Astrocyte (in vitro differentiated cells and primary cell): ENCODE results near the gene KLC3. TPM values are rescaled to one million over a fixed set of nuclear protein-coding genes. Genes with fewer than 3 reads are reported as not detected.
A peak's percentile ranks its signal among the peaks of the same experiment; 100 is the strongest.

Source experiments
- DNase-seq: peaks from one replicate; pipeline ENCODE4 v3.0.0-alpha.2; 2010; ENCODE audit warnings: low read depth
- FAIRE-seq: peaks from 2 replicates; lab custom pipeline; 2011; peaks lifted over from hg19 to GRCh38; lab: Jason Lieb, UNC
- H2AFZ ChIP-seq: 2 replicates; pipeline ENCODE4 v1.6.0; 2012; ENCODE audit warnings: low read depth, low read length, inconsistent platforms
- H3K27ac ChIP-seq: 2 replicates; pipeline ENCODE4 v1.5.1; 2011; ENCODE audit warnings: low read depth, low read length, inconsistent platforms
- H3K27me3 ChIP-seq: 2 replicates; pipeline ENCODE4 v1.6.0; 2011; ENCODE audit warnings: low read length, inconsistent platforms; ENCODE audit not compliant: insufficient read depth
- H3K36me3 ChIP-seq: 2 replicates; pipeline ENCODE4 v1.5.1; 2011; ENCODE audit warnings: low read length, inconsistent platforms; ENCODE audit not compliant: insufficient read depth
- H3K4me1 ChIP-seq: 2 replicates; pipeline ENCODE4 v1.5.1; 2011; ENCODE audit warnings: low read length, inconsistent platforms; ENCODE audit not compliant: insufficient read depth
- H3K4me2 ChIP-seq: 2 replicates; pipeline ENCODE4 v1.6.0; 2012; ENCODE audit warnings: low read length, inconsistent platforms
- H3K4me3 ChIP-seq: 2 replicates; pipeline ENCODE4 v1.5.1; 2011; ENCODE audit warnings: low read depth, mild to moderate bottlenecking, low read length, inconsistent platforms; ENCODE audit not compliant: insufficient read depth
- H3K79me2 ChIP-seq: 2 replicates; pipeline ENCODE4 v1.6.0; 2012; ENCODE audit warnings: mild to moderate bottlenecking, low read length, inconsistent platforms; ENCODE audit not compliant: insufficient read depth
- H3K9ac ChIP-seq: 2 replicates; pipeline ENCODE4 v1.6.0; 2012; ENCODE audit warnings: mild to moderate bottlenecking, low read length, inconsistent platforms
- H3K9me3 ChIP-seq: 2 replicates; pipeline ENCODE4 v1.5.1; 2012; ENCODE audit warnings: low read depth, mild to moderate bottlenecking, low read length, inconsistent platforms; ENCODE audit not compliant: insufficient read depth
- H4K20me1 ChIP-seq: 2 replicates; pipeline ENCODE4 v1.6.0; 2012; ENCODE audit warnings: low read length, inconsistent platforms; ENCODE audit not compliant: insufficient read depth
- H3K27ac Mint-ChIP-seq: one replicate; pipeline ENCODE4 v1.8.0; 2021; ENCODE audit warnings: mild to moderate bottlenecking, mixed read lengths; ENCODE audit not compliant: unreplicated experiment
- H3K27me3 Mint-ChIP-seq: one replicate; pipeline ENCODE4 v1.8.0; 2021; ENCODE audit warnings: low read depth, mixed read lengths; ENCODE audit not compliant: unreplicated experiment
- H3K36me3 Mint-ChIP-seq: one replicate; pipeline ENCODE4 v1.8.0; 2021; ENCODE audit warnings: low read depth, mixed read lengths; ENCODE audit not compliant: unreplicated experiment
- H3K4me1 Mint-ChIP-seq: one replicate; pipeline ENCODE4 v1.8.0; 2021; ENCODE audit warnings: low read depth, mixed read lengths; ENCODE audit not compliant: unreplicated experiment
- H3K4me3 Mint-ChIP-seq: one replicate; pipeline ENCODE4 v1.8.0; 2021; ENCODE audit warnings: mild to moderate bottlenecking, moderate library complexity, mixed read lengths; ENCODE audit not compliant: unreplicated experiment
- H3K9me3 Mint-ChIP-seq: one replicate; pipeline ENCODE4 v1.8.0; 2021; ENCODE audit warnings: mild to moderate bottlenecking, mixed read lengths; ENCODE audit not compliant: unreplicated experiment
- EZH2 ChIP-seq: IDR thresholded peaks from 2 replicates; pipeline ENCODE4 v1.6.1; 2012; ENCODE audit warnings: mild to moderate bottlenecking, low read length, inconsistent platforms; ENCODE audit not compliant: insufficient read depth
- total RNA-seq: library from RNA; stranded (reverse); gene quantifications from 2 replicates; pipeline ENCODE4 v1.2.1, GENCODE V29; 2021
- TF ChIP-seq, protein P1 (sequence below): IDR thresholded peaks from 2 replicates; pipeline ENCODE4 v1.5.1; 2011; ENCODE audit warnings: low read depth, mild to moderate bottlenecking, inconsistent platforms, low read length, moderate library complexity; ENCODE audit not compliant: insufficient read depth

Gene KLC3
- total RNA-seq, 1 donor from 2014 or later: 1.2 TPM

GRCh38 chr19:45362291-45362690, 21.7 kb downstream of the KLC3 start:
- Mint-ChIP-seq H3K9me3 (no peaks in the 10 kb centered on the region), H3K4me1 (no peaks in the 10 kb centered on the region), H3K27me3 (no peaks in the 10 kb centered on the region), H3K4me3 (peak overlapping the region; percentile 50), H3K27ac (no peak overlapping the region), H3K36me3 (peaks cover 28% of the 10 kb centered on the region)
- Histone ChIP-seq H3K36me3 (no peaks in the 10 kb centered on the region), H3K27me3 (no peaks in the 10 kb centered on the region), H3K9ac (no peak overlapping the region), H3K4me3 (no peak overlapping the region), H3K79me2 (peaks cover 4% of the 10 kb centered on the region), H3K4me2 (no peak overlapping the region), H3K27ac (no peak overlapping the region), H3K4me1 (no peaks in the 10 kb centered on the region), H4K20me1 (peaks cover 26% of the 10 kb centered on the region), H3K9me3 (no peaks in the 10 kb centered on the region), H2AFZ (no peak overlapping the region)
- DNase-seq (no peak), FAIRE-seq (no peak)
- TF ChIP-seq EZH2: no peak
- TF ChIP-seq, protein P1, sequence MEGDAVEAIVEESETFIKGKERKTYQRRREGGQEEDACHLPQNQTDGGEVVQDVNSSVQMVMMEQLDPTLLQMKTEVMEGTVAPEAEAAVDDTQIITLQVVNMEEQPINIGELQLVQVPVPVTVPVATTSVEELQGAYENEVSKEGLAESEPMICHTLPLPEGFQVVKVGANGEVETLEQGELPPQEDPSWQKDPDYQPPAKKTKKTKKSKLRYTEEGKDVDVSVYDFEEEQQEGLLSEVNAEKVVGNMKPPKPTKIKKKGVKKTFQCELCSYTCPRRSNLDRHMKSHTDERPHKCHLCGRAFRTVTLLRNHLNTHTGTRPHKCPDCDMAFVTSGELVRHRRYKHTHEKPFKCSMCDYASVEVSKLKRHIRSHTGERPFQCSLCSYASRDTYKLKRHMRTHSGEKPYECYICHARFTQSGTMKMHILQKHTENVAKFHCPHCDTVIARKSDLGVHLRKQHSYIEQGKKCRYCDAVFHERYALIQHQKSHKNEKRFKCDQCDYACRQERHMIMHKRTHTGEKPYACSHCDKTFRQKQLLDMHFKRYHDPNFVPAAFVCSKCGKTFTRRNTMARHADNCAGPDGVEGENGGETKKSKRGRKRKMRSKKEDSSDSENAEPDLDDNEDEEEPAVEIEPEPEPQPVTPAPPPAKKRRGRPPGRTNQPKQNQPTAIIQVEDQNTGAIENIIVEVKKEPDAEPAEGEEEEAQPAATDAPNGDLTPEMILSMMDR: no peak

DNA sequence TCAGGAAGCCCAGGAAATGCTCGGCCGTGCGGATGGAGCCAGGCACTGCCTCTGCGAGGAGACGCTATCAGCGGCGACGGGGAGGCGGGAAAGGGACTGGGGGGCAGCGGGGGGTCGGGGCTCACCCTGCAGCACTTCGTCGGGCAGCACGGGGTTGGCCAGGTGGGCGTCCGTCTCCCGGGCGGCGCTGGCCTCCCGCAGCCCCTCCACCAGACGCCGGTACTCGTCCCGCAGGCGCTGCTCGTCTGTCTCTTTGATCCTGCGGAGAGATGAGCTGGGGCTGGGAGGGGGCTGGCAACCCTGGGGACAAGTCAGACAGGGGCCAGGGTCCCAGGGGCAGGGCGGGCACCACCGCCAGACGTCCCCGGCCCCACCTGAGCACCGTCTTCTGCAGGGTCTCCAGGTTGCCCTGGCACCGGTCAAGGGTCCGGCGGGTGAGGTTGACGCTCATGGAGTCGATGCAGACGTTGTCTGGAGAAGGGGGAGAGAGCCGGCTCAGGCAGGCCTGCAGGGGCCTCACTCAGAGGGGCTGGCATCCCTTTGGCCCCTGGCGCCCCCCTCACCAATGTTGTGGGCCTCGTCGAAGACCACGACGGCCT, 23.4 kb downstream of the KLC3 start:
- Histone ChIP-seq H2AFZ (no peak overlapping the region), H3K9me3 (no peaks in the 10 kb centered on the region), H3K27me3 (no peaks in the 10 kb centered on the region), H3K27ac (no peak overlapping the region), H3K9ac (no peak overlapping the region), H4K20me1 (peaks cover 32% of the 10 kb centered on the region), H3K4me1 (peaks cover 3% of the 10 kb centered on the region), H3K36me3 (peaks cover 4% of the 10 kb centered on the region), H3K4me3 (no peak overlapping the region), H3K4me2 (no peak overlapping the region), H3K79me2 (peaks cover 14% of the 10 kb centered on the region)
- Mint-ChIP-seq H3K36me3 (peaks cover 27% of the 10 kb centered on the region), H3K4me1 (no peaks in the 10 kb centered on the region), H3K9me3 (no peaks in the 10 kb centered on the region), H3K27ac (no peak overlapping the region), H3K27me3 (no peaks in the 10 kb centered on the region), H3K4me3 (no peak overlapping the region)
- DNase-seq (no peak), FAIRE-seq (no peak)
- TF ChIP-seq, protein P1: no peak

DNA sequence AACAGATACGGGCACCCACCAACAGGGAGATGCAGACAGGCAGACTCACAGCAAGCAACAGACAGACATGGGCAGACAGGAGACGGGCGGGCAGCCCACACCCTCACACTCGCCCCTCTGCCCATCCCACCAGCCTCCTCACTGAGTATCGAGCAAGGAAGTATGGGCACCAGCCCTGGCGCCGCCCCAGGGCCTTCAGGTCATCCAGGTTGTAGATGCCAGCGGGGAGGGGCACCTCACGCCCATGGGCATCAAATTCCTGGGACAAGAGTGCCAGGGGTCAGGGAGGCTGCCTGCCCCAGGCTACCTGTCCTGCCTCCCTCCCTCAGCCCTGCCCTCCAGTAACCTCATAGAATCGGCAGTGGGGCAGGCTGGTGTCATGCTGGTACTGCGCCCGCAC, 24.1 kb downstream of the KLC3 start:
- no peaks in the 10 kb centered on the region for H3K9me3 Mint-ChIP-seq
- H3K36me3 ChIP-seq: peaks cover 4% of the 10 kb centered on the region
- FAIRE-seq (no peak), DNase-seq (no peak)
- no peaks in the 10 kb centered on the region for H3K27me3 ChIP-seq
- no peak overlapping the region for H2AFZ ChIP-seq
- H3K9ac ChIP-seq: no peak overlapping the region
- no peak overlapping the region for H3K4me3 Mint-ChIP-seq
- H3K4me2 ChIP-seq: no peak overlapping the region
- H3K4me3 ChIP-seq: no peak overlapping the region
- no peak overlapping the region for H3K27ac ChIP-seq
- no peaks in the 10 kb centered on the region for H3K4me1 Mint-ChIP-seq
- H3K27me3 Mint-ChIP-seq: no peaks in the 10 kb centered on the region
- peaks cover 35% of the 10 kb centered on the region for H4K20me1 ChIP-seq
- H3K4me1 ChIP-seq: peaks cover 5% of the 10 kb centered on the region
- TF ChIP-seq, protein P1: no peak
- no peak for TF ChIP-seq EZH2
- no peaks in the 10 kb centered on the region for H3K9me3 ChIP-seq
- peaks cover 22% of the 10 kb centered on the region for H3K79me2 ChIP-seq
- no peak overlapping the region for H3K27ac Mint-ChIP-seq
- peaks cover 22% of the 10 kb centered on the region for H3K36me3 Mint-ChIP-seq
